DMS 273 treated with DMSO at 0.1 percent for 48 hours (cell line): ENCODE results near the gene ITM2C.

ENCODE experiments used
- DNase-seq: peaks from one replicate; lab custom pipeline; 2025; lab: John Stamatoyannopoulos, UW

The ITM2C gene

GRCh38 chr2:230927711-230928341 is 63.1 kb downstream of the ITM2C start:
- DNase-seq: no peak
